ENCODE data around the gene RIPOR1. TPM values are rescaled to one million over a fixed set of nuclear protein-coding genes. Genes with fewer than 3 reads are reported as not detected.
"Not testable (repeated sequence)": the region's sequence is repeated elsewhere in the genome, so short reads cannot be mapped to it uniquely, and the experiment has no call there.

The RIPOR1 gene
- total RNA-seq, 3 donors from 2014 or later: 17.9 to 26.2 (median 18.0) TPM

DNA sequence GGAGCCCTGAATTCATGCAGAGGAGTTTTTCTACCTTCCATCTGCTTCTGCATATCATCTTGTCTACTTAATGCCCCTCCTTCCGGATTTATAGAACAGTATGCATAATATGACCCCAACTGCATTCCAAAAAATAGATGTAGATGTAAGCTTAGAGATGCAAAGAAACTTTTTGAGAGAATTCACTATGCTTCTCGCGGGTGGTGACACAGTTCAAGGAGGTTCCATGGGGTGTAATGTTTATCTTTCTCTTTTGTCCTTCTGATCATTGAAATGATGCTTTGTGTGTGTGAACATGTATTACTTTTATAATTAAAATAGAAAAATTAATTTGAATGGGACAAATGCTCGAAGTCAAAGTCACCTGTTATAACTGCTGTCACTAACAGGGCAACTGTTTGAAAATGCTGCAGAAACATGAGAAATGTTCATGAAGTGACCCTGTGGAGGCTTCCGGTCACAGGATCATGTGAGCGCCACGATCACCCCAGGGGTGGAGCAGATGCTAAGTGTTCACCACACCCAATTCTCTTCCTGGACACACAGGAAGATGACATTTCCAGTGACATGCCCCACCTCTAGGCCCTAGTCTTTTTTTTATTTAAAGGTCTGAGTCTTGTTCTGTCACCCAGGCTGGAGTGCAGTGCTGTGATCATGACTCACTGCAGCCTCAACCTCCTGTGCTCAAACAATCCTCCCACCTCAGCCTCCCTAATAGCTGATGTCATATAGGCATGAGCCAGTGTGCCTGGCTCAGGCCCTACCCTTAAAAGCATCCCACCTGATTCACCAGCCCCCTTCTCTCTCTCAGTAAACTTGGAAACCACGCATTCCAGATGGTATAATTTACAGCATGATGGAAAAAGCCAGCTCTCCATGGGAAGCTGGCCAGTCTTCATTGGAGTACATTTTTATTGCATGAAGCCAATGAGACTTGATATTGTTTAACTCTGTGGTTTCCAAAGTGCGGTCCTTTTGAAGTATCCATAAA is 24.3 kb upstream of the RIPOR1 start:
- peak; percentile 73 to 79 for ATAC-seq
- H3K4me3 Mint-ChIP-seq: no peak overlapping the region
- no peaks in the 10 kb centered on the region for H3K9me3 Mint-ChIP-seq
- peak; percentile 30 for DNase-seq
- H3K36me3 Mint-ChIP-seq (ENCODE audit: insufficient read depth): peaks cover 2% of the 10 kb centered on the region
- no peaks in the 10 kb centered on the region for H3K27me3 Mint-ChIP-seq (ENCODE audit: low read depth)
- H3K4me1 Mint-ChIP-seq (ENCODE audit: low read depth): peaks cover 50% of the 10 kb centered on the region

- Mint-ChIP-seq H3K27me3 (ENCODE audit: low read depth) (no peaks in the 10 kb centered on the region), H3K9me3 (no peaks in the 10 kb centered on the region), H3K4me1 (ENCODE audit: low read depth) (peaks cover 50% of the 10 kb centered on the region), H3K36me3 (ENCODE audit: insufficient read depth) (no peaks in the 10 kb centered on the region), H3K4me3 (no peak overlapping the region)
- ATAC-seq: no peak
- DNase-seq: no peak
Measured at GRCh38 chr16:67506468-67506867, 22.2 kb upstream of the RIPOR1 start.

DNA sequence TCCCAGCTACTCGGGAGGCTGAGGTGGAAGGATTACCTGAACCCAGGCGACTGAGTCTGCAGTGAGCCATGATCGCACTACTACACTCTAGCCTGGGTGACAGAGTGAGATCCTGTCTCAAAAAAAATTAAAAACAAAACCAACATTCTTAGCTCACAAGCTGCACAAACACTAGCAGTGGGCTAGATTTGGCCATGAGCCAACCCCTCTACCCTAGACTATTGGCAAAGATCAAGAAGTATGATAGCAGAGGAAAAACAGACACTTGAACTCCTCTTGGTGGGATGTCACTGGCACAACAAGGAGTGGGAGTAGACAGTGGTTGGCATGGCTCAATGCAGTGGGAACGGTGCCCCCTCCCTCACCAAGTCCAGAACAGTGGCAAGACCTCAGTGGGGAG is 19.6 kb upstream of the RIPOR1 start:
- DNase-seq (no peak), ATAC-seq (peak in 1 of 2 donors; percentile 20)

DNA sequence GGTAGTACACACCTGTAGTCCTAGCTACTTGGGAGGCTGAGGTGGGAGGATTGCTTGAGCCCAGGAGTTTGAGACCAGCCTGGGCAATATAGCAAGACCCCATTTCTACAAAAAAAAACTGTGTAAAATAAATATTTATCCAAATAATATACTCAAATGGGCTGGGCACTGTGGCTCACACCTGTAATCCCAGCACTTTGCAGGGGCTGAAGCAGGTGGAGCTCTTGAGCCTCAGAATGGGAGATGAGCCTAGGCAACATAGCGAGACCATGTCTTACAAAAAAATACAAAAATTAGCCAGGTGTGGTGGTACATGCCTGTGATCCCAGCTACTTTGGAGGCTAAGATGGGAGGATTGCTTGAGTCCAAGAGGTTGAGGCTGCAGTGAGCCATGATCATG is 14.7 kb upstream of the RIPOR1 start:
- not testable (repeated sequence) for ATAC-seq; DNase-seq; H3K36me3 Mint-ChIP-seq (ENCODE audit: insufficient read depth); H3K27me3 Mint-ChIP-seq (ENCODE audit: low read depth); H3K4me3 Mint-ChIP-seq; H3K9me3 Mint-ChIP-seq
- H3K4me1 Mint-ChIP-seq (ENCODE audit: low read depth): peaks cover 20% of the 10 kb centered on the region

More for the DNA sequence above, 19.6 kb upstream of the RIPOR1 start:
- Mint-ChIP-seq H3K36me3 (ENCODE audit: insufficient read depth) (no peaks in the 10 kb centered on the region), H3K27me3 (ENCODE audit: low read depth) (no peaks in the 10 kb centered on the region), H3K9me3 (no peaks in the 10 kb centered on the region), H3K4me3 (no peak overlapping the region), H3K4me1 (ENCODE audit: low read depth) (peaks cover 43% of the 10 kb centered on the region)

DNA sequence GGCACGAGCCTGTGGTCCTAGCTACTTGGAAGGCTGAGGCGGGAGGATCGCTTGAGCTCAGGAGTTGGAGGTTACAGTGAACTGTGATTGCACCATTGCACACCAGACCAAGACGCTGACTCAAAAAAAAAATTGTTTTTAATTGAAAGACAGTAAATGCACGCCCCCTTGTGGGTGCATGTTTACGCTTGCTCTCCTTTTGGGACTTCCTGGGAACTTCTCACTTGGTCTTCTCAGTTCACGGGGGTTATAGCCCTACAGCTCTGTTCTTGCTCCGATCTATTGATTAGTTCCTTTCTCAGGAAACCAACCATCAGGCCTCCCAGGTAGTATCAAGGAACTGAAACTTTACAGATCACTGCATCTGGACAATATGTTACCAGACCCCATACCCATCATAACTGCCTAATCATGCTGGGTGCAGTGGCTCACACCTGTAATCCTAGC is 14.2 kb upstream of the RIPOR1 start:
- no peak overlapping the region for H3K4me3 Mint-ChIP-seq

DNA sequence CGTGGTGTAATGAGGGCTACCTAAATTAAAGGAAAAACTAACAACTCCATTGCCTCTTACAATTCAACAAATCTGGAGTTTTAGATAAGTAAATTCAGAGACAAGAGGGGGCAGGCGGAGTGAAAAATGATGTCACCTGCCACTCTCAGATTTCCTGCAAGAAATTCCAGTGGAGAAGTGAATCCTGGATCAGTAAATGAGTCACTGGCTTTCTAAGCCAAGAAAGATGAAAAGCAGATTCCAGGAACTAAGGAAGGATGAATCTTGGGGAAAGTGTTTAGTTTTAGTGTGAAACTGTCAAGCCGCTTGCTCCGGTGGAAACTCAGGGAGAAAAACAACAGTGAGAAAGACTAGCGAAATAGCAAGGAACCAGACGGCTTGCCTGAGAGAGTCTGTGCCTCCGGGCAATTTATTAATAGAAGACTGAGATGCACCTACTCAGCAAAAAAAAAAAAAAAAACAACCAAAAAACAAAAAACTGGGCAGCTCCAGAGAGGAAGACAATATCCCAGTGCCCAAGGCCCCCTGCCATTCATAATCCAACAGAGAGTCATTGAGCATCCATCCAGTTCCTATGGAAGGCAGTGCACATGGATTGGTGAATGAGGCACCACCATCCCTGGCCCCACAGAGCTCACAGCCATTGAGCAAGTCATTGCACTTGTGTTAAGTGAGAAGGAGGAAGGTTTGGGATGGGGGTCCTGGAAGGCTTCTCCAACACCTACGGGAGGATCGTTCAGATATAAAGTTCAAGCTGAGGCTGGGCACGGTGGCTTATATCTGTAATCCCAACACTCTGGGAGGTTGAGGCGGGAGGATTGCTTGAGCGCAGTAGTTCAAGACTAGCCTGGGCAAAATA is 12.1 kb upstream of the RIPOR1 start:
- Mint-ChIP-seq H3K9me3 (no peaks in the 10 kb centered on the region), H3K4me3 (no peak overlapping the region), H3K36me3 (ENCODE audit: insufficient read depth) (no peaks in the 10 kb centered on the region), H3K27me3 (ENCODE audit: low read depth) (no peaks in the 10 kb centered on the region), H3K4me1 (ENCODE audit: low read depth) (peaks cover 28% of the 10 kb centered on the region)
- ATAC-seq: no peak
- DNase-seq: no peak

More for the DNA sequence above, 14.2 kb upstream of the RIPOR1 start:
- Mint-ChIP-seq H3K4me1 (ENCODE audit: low read depth) (peaks cover 18% of the 10 kb centered on the region), H3K27me3 (ENCODE audit: low read depth) (no peaks in the 10 kb centered on the region), H3K9me3 (no peaks in the 10 kb centered on the region), H3K36me3 (ENCODE audit: insufficient read depth) (no peaks in the 10 kb centered on the region)
- peak; percentile 88 to 94 for ATAC-seq
- peak; percentile 76 for DNase-seq

DNA sequence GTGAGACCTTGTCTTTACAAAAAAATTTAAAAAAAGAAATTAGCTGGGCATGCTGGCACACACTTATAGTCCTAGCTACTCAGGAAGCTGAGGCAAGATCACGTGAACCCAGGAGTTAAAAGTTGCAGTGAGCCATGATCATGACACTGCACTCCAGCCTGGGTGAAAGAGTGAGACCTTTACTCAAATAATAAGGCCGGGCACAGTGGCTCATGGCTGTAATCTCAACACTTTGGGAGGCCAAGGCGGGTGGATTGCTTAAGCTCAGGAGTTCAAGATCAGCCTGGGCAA is 11.5 kb upstream of the RIPOR1 start:
- H3K4me1 Mint-ChIP-seq (ENCODE audit: low read depth): peaks cover 31% of the 10 kb centered on the region

DNA sequence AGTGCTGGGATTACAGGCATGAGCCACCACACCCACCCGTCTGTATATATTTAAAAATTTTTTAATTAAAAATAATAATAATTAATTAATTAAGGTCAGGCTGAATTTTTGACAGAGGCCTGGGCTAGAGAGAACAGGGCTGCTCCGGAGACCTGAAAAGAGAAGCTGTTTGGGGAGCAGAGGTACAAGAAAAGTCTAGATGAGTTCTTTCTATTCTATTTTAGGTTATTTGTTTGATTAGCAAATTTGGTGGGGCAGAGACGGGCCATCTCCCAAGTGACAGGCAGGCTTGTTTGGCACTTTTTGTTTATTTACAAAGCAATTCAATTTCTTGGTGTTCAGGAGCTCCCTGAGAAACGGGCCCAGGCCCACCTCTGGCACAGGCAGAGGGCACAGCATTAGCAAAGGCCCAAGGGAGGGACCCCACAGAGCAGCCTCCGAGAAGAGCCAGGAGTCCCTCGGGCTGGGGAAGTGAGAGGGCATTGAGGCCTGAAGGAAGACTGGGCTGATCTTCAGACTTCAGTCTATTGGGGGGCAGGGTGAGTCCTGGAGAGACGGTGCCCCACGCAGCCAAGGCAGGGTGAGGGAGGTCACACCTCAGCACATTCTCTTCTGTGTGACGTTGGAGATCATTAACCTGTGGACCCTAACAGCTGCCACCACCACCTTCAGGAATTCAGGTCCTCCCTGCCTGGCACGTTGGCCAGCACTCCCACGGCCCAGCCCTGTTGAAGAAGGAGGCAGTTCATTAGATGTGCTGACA is 10.8 kb upstream of the RIPOR1 start:
- ATAC-seq: no peak
- no peaks in the 10 kb centered on the region for H3K9me3 Mint-ChIP-seq
- H3K4me3 Mint-ChIP-seq: no peak overlapping the region
- peaks cover 31% of the 10 kb centered on the region for H3K4me1 Mint-ChIP-seq (ENCODE audit: low read depth)
- DNase-seq: no peak
- H3K36me3 Mint-ChIP-seq (ENCODE audit: insufficient read depth): no peaks in the 10 kb centered on the region
- H3K27me3 Mint-ChIP-seq (ENCODE audit: low read depth): no peaks in the 10 kb centered on the region

More for the DNA sequence above, 11.5 kb upstream of the RIPOR1 start:
- Mint-ChIP-seq H3K36me3 (ENCODE audit: insufficient read depth) (no peaks in the 10 kb centered on the region), H3K4me3 (no peak overlapping the region), H3K27me3 (ENCODE audit: low read depth) (no peaks in the 10 kb centered on the region), H3K9me3 (no peaks in the 10 kb centered on the region)
- no peak for ATAC-seq
- no peak for DNase-seq

DNA sequence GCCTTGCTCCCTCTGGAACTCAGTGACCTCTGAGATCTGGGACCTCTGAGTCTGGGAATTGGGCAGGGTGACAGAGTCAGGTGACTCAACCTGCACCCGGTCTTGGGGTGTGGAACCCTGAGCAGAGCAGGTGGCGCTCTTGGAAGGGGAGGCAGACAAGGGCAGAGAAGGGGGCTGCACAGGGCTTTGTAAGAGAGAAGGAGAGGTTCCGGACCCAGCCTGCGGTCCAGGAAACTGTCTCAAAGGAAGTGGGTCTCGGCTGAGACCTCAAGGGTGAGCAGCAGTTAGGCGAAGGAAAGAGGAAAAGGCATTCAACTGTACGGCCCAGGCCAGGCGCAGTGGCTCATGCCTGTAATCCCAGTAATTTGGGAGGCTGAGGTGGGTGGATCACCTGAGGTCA is 10.0 kb upstream of the RIPOR1 start:
- Mint-ChIP-seq H3K27me3 (ENCODE audit: low read depth) (no peaks in the 10 kb centered on the region), H3K36me3 (ENCODE audit: insufficient read depth) (no peaks in the 10 kb centered on the region), H3K4me3 (no peak overlapping the region), H3K4me1 (ENCODE audit: low read depth) (peaks cover 31% of the 10 kb centered on the region), H3K9me3 (no peaks in the 10 kb centered on the region)
- ATAC-seq: no peak
- no peak for DNase-seq

- no peaks in the 10 kb centered on the region for H3K27me3 Mint-ChIP-seq (ENCODE audit: low read depth)
- ATAC-seq (no peak), DNase-seq (no peak)
- H3K4me3 Mint-ChIP-seq: no peak overlapping the region
- H3K4me1 Mint-ChIP-seq (ENCODE audit: low read depth): peaks cover 31% of the 10 kb centered on the region
- no peaks in the 10 kb centered on the region for H3K36me3 Mint-ChIP-seq (ENCODE audit: insufficient read depth)
- H3K9me3 Mint-ChIP-seq: no peaks in the 10 kb centered on the region
Measured at GRCh38 chr16:67519242-67519641, 9.4 kb upstream of the RIPOR1 start.

DNA sequence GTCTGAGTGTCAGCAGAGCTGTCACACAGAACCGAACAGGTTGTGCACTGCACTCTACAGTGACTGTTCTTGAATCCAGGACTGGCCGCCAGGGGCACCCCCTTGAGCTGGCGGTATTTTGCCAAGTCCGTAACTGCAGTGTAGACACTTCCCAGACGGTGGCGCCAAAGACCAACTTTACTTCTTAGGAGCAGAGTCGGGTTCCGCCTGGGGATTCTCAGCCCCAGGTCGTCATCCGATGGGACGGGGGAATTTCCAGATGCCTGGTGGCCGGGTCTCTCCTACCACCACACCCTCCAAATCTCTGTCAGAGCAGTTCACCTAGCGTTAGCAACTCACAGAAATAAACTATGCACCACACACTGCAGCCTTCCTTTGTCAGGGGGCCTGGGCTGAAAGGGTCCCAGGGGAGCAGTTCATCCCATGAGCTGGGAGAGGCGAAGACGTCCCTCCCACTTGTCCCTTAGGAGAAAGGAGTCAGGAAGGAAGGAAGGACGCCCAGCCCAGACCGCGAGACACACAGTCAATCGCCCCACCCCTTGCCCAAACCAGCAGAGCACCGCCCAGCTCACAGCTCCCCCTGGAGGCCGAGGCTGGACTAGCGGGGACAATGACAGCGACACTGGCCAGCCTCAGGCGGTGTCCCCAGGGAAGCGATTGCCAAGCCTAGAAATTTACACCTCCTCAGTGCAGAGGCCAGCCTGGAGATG is 7.4 kb upstream of the RIPOR1 start:
- no peaks in the 10 kb centered on the region for H3K27me3 Mint-ChIP-seq (ENCODE audit: low read depth)
- peak overlapping the region; percentile 89 for H3K4me3 Mint-ChIP-seq
- peaks cover 27% of the 10 kb centered on the region for H3K4me1 Mint-ChIP-seq (ENCODE audit: low read depth)
- ATAC-seq (peak; percentile 92 to 94), DNase-seq (peak; percentile 98)
- no peaks in the 10 kb centered on the region for H3K9me3 Mint-ChIP-seq
- no peaks in the 10 kb centered on the region for H3K36me3 Mint-ChIP-seq (ENCODE audit: insufficient read depth)

- H3K9me3 Mint-ChIP-seq: no peaks in the 10 kb centered on the region
- peaks cover 4% of the 10 kb centered on the region for H3K27me3 Mint-ChIP-seq (ENCODE audit: low read depth)
- H3K36me3 Mint-ChIP-seq (ENCODE audit: insufficient read depth): no peaks in the 10 kb centered on the region
- H3K4me1 Mint-ChIP-seq (ENCODE audit: low read depth): peaks cover 22% of the 10 kb centered on the region
- ATAC-seq (no peak), DNase-seq (no peak)
- H3K4me3 Mint-ChIP-seq: no peak overlapping the region
Measured at GRCh38 chr16:67525176-67525860, 3.3 kb upstream of the RIPOR1 start.

DNA sequence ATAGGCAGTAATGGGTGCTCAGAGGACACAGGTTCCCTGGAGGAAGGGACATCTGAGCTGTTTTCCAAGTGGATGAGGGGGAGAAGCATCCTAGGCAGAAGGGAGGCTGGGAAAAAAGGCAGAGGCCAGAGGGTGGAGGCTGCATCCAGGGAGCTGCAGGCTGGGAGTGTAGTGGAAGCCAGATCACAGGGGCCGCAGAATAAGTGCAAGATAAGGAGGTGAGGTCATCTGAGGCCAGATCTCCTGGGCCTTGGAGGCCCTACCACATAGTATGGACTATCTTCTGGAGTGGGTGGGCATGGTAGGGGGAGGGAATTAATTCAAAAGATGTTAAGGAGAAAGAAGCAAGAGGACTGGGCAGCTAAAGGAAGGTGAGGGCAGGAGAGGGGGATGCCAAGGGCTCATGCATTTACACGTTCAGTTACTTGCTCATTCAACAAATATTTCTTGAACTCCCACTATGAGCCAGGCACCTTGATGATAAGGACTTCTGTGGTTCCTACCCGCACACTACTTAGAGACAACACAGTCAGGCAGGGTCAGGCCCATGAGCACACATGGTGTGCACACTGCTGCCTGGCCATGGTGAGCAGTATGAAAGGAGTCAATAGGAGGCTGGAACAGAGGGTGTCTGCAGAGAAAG is 2.4 kb upstream of the RIPOR1 start:
- no peaks in the 10 kb centered on the region for H3K36me3 Mint-ChIP-seq (ENCODE audit: insufficient read depth)

More for the DNA sequence above, 2.4 kb upstream of the RIPOR1 start:
- Mint-ChIP-seq H3K27me3 (ENCODE audit: low read depth) (peaks cover 10% of the 10 kb centered on the region), H3K4me1 (ENCODE audit: low read depth) (peaks cover 25% of the 10 kb centered on the region), H3K4me3 (no peak overlapping the region), H3K9me3 (no peaks in the 10 kb centered on the region)
- DNase-seq (no peak), ATAC-seq (no peak)

Data from activated T-cell treated with anti-CD3 and anti-CD28 coated beads, Interleukin-2, amount 50 U/mL, for 4 hours (primary cell).